Ovary (tissue), 3 donors: Measurements from ENCODE around the gene SNX9.
"Not testable (repeated sequence)": the region's sequence is repeated elsewhere in the genome, so short reads cannot be mapped to it uniquely, and the experiment has no call there.

Experiments used
- CTCF ChIP-seq, 3 donors: fragments of 450-650 bp in 2 of 3; fragments of 200-600 bp in 1 of 3; IDR thresholded peaks; one replicate each; pipeline versions ENCODE4 v1.5.1 to v1.8.0; 2016 to 2022; ENCODE audit warnings: antibody characterized with exemption in 3 of 3, mild to moderate bottlenecking in 1 of 3
- EP300 ChIP-seq: sonication (generic); formaldehyde crosslinking; IDR thresholded peaks from one replicate; pipeline ENCODE4 v1.6.1; 2017; ENCODE audit warnings: antibody characterized with exemption
- donor health status: DM: no; HTN: no; CAD: no.

GRCh38 chr6:157855804-157856203 is 32.8 kb downstream of the SNX9 start:
- not testable (repeated sequence) for TF ChIP-seq CTCF (IDR thresholded peaks at IDR 0.05); EP300
